ENCODE results near the gene RGSL1. TPM values are rescaled to one million over a fixed set of nuclear protein-coding genes. Genes with fewer than 3 reads are reported as not detected.

Gene RGSL1
- total and polyA plus RNA-seq, 4 donors: under 0.01 to 0.30 (median 0.11) TPM; not detected in 1

DNA sequence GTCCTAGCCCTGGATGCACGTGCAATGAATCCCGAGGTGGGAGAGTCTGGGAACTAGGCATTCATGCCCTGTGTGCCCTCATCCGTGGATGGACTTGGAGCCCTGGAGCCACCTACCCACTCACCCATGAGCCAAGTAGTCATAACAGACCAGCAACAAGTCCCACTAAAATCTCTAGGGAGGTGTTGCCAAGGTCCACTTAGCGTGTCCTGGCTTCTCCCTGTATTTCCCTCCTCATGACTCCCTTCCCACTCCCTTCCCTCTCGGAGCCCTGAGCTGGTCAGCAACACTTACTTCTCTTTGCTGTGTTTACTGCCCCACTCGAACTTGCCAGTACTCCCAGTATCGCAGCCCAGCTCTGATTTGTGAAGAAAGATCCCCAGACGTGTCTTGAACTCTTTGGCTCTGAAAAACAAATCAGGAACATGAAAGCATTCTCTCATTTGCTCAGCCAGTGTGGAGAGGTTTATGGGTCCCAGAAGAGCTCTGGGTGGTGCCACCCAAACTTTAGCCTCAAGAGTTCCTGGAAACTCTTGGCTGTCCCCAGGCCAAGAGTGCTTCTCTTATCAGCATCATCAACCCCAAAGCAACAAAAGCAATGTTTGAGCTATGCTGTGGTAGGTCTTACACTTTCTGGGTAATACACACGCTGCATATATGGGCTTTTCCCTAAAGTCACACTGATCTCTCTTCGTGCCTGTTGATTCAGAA lies 153.1 kb downstream of the RGSL1 start:
- peaks cover 51% of the 10 kb centered on the region for H3K4me1 ChIP-seq (ENCODE audit: control insufficient read depth, insufficient read depth, low read length)
- peak in 1 of 6 donors; percentile 15 for DNase-seq (ENCODE audit: low read depth in 4 of 6, low spot score in 6 of 6)
- peaks cover 22% of the 10 kb centered on the region for H3K36me3 ChIP-seq (ENCODE audit: control insufficient read depth, insufficient read depth, low read length)
- H3K27me3 ChIP-seq (ENCODE audit: control insufficient read depth, insufficient read depth, low read length): no peaks in the 10 kb centered on the region
- 55% methylated on average over 6 of the region's 10 CpGs for WGBS (ENCODE audit: insufficient coverage)
- no peaks in the 10 kb centered on the region for H3K9me3 ChIP-seq (ENCODE audit: control insufficient read depth, insufficient read depth, low read length)
- peak overlapping the region; percentile 70 for H3K4me3 ChIP-seq (ENCODE audit: low read depth, low read length)
- H3K27ac ChIP-seq (ENCODE audit: low read depth, low read length): peak overlapping the region; percentile 38

DNA sequence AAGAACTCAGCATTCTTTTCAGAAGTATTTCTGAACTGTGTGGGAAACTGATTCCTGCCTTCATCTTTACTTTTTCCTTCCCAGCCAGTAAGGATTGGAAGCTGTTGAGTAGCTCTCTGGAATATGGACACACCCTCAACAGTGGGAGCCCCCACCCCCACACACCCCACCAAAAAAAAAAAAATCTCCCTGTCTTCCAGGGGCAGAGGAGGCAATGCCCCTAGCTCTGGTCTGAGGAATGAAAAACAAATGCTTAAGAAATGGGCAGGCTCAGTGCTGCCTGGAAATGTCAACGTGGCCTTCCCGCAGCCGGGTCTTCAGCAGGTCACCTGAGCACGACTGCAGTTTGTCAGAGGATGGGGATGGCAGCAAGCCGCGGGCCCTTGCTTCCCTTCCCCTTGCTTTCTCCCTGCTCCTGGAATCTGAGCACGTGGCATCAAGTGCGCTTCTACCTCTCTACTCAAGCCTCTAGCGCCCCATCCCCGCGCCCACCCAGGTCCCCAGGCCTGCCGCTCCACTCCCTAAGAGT lies 153.8 kb downstream of the RGSL1 start:
- no peak overlapping the region for H3K27ac ChIP-seq (ENCODE audit: low read depth, low read length)
- no peaks in the 10 kb centered on the region for H3K9me3 ChIP-seq (ENCODE audit: control insufficient read depth, insufficient read depth, low read length)
- peaks cover 51% of the 10 kb centered on the region for H3K4me1 ChIP-seq (ENCODE audit: control insufficient read depth, insufficient read depth, low read length)
- 0% methylated on average over 11 of the region's 12 CpGs for WGBS (ENCODE audit: insufficient coverage)
- no peak for DNase-seq (ENCODE audit: low read depth in 4 of 6, low spot score in 6 of 6)
- peak overlapping the region; percentile 70 for H3K4me3 ChIP-seq (ENCODE audit: low read depth, low read length)
- no peaks in the 10 kb centered on the region for H3K27me3 ChIP-seq (ENCODE audit: control insufficient read depth, insufficient read depth, low read length)
- peaks cover 22% of the 10 kb centered on the region for H3K36me3 ChIP-seq (ENCODE audit: control insufficient read depth, insufficient read depth, low read length)

DNA sequence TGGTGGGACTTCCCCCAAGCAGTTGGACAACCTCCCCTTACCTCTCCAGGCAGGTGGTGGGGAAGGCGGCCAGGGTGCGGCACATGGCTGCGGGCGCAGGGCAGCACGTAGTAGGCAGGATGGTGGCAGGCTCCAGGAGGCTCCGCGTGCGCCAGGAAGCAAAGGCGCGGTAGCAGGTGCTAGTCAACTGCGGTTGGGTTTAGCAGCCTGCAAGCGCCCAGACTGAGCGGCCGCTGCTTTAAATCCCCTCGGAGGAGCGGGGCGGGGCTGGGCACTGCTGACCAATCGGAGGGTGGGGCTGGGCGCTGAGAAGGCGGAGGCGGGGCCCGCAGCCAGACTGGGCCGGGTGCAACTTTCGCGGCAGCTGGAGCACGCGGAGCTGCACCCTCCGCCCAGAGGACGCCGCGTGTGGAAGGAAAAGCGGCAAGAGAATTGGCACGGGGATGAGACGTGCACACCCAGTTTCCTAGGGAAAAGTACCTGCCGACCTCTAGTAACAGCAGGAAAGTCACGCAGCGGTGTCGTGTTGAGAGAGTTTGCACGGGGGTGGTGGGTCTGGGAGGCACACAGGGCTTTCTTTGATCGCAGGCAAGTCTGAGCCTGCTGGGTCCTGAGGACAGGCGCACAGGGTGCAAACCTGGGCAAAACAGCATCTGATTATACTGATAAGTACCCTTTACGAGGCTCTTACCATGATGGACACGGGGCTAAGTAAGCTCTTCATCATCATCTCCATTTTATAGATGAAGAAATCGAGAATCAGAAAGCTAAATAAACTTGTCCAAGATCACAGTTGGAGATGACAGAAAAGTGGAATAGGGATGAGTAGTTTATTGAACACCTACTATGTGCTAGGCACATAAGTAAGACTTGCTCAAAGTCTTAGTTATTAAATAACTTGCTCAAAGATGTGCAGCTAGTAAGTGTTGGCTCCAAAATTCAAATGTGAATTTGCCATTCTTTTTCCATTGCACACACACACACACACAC lies 154.5 kb downstream of the RGSL1 start, which contains the start of gene RGS16:
RGS16 (minus strand) TSS at position 215 of the 990 bp plus-strand sequence; CDS start at position 85, 130 bp downstream.
- WGBS (ENCODE audit: insufficient coverage): under 1% methylated on average over 40 of the region's 44 CpGs
- H3K36me3 ChIP-seq (ENCODE audit: control insufficient read depth, insufficient read depth, low read length): peaks cover 16% of the 10 kb centered on the region
- H3K4me1 ChIP-seq (ENCODE audit: control insufficient read depth, insufficient read depth, low read length): peaks cover 46% of the 10 kb centered on the region
- peak in 3 of 6 donors; percentile 78 to 94 (median 94) for DNase-seq (ENCODE audit: low read depth in 4 of 6, low spot score in 6 of 6)
- H3K27me3 ChIP-seq (ENCODE audit: control insufficient read depth, insufficient read depth, low read length): no peaks in the 10 kb centered on the region
- H3K9me3 ChIP-seq (ENCODE audit: control insufficient read depth, insufficient read depth, low read length): no peaks in the 10 kb centered on the region
- H3K4me3 ChIP-seq (ENCODE audit: low read depth, low read length): peak within 1 kb of the TSS; percentile 70
- H3K27ac ChIP-seq (ENCODE audit: low read depth, low read length): no peak within 1 kb of the TSS

DNA sequence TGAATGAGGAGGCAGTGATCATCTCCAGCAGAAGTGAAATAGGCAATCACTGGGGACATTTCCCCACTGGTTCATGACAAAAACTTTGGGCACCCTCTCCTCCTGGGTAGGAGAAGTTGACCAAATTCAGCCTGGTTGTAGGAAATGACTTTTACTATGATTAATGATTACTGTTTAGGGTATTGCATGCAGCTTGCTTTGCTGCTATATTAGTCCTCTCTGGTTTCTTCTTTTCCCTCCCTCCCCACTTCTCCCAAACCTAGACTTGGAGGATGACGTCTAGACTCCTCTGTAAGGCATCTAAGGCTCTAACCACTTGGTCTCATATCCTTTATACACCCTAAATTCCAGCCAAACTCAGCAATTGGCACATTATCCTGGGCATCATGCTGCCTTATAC lies 157.6 kb downstream of the RGSL1 start:
- no peaks in the 10 kb centered on the region for H3K27me3 ChIP-seq (ENCODE audit: control insufficient read depth, insufficient read depth, low read length)
- no peak for DNase-seq (ENCODE audit: low read depth in 4 of 6, low spot score in 6 of 6)
- peaks cover 30% of the 10 kb centered on the region for H3K4me1 ChIP-seq (ENCODE audit: control insufficient read depth, insufficient read depth, low read length)
- H3K36me3 ChIP-seq (ENCODE audit: control insufficient read depth, insufficient read depth, low read length): no peaks in the 10 kb centered on the region
- no peak overlapping the region for H3K4me3 ChIP-seq (ENCODE audit: low read depth, low read length)
- no peak overlapping the region for H3K27ac ChIP-seq (ENCODE audit: low read depth, low read length)
- WGBS (ENCODE audit: insufficient coverage): 73% methylated on average over 1 of the region's 1 CpG
- H3K9me3 ChIP-seq (ENCODE audit: control insufficient read depth, insufficient read depth, low read length): no peaks in the 10 kb centered on the region

DNA sequence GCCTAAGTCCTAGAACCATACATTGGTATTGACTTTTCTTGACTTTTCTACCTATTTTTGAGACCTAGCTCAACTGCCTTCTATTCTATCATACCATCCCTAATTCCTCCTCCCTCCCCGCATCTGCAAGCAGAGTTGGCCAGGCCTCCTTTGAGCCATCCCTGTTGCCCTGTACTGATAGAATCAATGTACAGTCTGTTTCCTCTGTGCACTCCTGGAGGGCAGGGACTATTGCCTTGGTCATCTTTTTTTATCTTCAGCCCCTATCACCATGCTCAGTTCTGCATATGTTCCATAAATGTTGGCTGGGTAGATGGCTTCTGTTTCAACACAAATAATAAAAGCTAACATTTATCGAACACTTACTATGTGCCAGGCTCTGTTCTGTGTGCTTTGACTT lies 158.3 kb downstream of the RGSL1 start:
- no peak overlapping the region for H3K27ac ChIP-seq (ENCODE audit: low read depth, low read length)
- peaks cover 24% of the 10 kb centered on the region for H3K4me1 ChIP-seq (ENCODE audit: control insufficient read depth, insufficient read depth, low read length)
- no peak overlapping the region for H3K4me3 ChIP-seq (ENCODE audit: low read depth, low read length)
- no peaks in the 10 kb centered on the region for H3K36me3 ChIP-seq (ENCODE audit: control insufficient read depth, insufficient read depth, low read length)
- no peaks in the 10 kb centered on the region for H3K27me3 ChIP-seq (ENCODE audit: control insufficient read depth, insufficient read depth, low read length)
- DNase-seq (ENCODE audit: low read depth in 4 of 6, low spot score in 6 of 6): no peak
- no peaks in the 10 kb centered on the region for H3K9me3 ChIP-seq (ENCODE audit: control insufficient read depth, insufficient read depth, low read length)
- WGBS (ENCODE audit: insufficient coverage): no CpG with 5 or more reads among the region's 2 CpGs

DNA sequence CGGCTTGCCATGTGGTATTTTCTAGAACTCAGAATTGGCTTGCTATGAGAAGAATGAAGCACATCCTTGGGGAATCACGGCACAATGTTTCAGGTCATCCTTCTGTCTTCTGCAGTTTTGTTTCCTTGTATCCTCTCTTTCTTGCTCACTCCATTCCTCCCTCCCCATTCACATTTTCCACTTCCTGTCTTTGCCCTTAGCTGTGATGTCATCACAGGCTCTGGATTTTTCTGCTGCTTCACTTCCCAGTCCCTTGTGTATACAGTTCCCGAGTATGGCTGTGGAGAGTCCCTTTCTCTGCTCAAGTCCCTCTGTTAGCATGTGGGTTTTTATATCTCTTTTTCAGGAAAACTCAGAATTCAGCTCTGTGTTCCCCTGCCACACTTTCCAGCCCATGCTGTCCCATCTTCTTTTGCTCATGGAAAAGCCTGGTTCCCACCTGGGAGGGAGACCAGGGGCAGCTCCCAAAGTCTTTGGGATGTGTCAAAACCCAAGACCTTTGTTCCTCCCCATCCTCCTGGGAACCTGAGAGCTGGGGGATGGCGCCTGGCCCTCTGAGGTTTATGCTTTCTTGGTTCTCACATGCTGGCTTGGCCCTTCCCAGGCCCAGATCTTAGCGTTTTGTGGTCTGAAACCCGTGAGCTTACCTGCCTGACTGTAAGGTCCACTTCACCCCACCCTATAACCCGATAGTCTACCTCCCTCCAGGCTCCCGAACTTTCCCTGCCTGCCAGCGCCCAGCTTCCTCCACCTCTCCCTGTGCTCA lies 159.1 kb downstream of the RGSL1 start:
- peaks cover 20% of the 10 kb centered on the region for H3K4me1 ChIP-seq (ENCODE audit: control insufficient read depth, insufficient read depth, low read length)
- no peak for DNase-seq (ENCODE audit: low read depth in 4 of 6, low spot score in 6 of 6)
- no peaks in the 10 kb centered on the region for H3K27me3 ChIP-seq (ENCODE audit: control insufficient read depth, insufficient read depth, low read length)
- no peak overlapping the region for H3K4me3 ChIP-seq (ENCODE audit: low read depth, low read length)
- H3K27ac ChIP-seq (ENCODE audit: low read depth, low read length): no peak overlapping the region
- H3K9me3 ChIP-seq (ENCODE audit: control insufficient read depth, insufficient read depth, low read length): no peaks in the 10 kb centered on the region
- WGBS (ENCODE audit: insufficient coverage): 93% methylated on average over 8 of the region's 9 CpGs
- no peaks in the 10 kb centered on the region for H3K36me3 ChIP-seq (ENCODE audit: control insufficient read depth, insufficient read depth, low read length)

Small RNAs within 50 kb of the gene (small RNA-seq; reads per million reads assigned to genes)
- not detected for gene RF00017 (ENCODE audit: low replicate concordance)

Other genes with a start within 250 kb of the RGSL1 start
- 1,000 to 10,000 TPM in 1 of 2 donors, 100 to 1,000 TPM in 1; 862 to 1,089 TPM for gene GLUL, start 58.4 kb upstream of the RGSL1 start, total RNA-seq
- gene GLUL, start 58.4 kb upstream of the RGSL1 start, polyA plus RNA-seq (ENCODE audit: insufficient read length in 2 of 2): 100 to 1,000 TPM; 694 to 750 TPM
- not detected for gene TEDDM1, start 49.5 kb upstream of the RGSL1 start, total RNA-seq
- gene TEDDM1, start 49.5 kb upstream of the RGSL1 start, polyA plus RNA-seq (ENCODE audit: insufficient read length in 2 of 2): under 1 TPM in 1 of 2 donors, not detected in 1; 0.12 TPM
- 10 to 100 TPM; 10.4 to 18.3 TPM for gene RNASEL, start 139.1 kb downstream of the RGSL1 start, total RNA-seq
- gene RNASEL, start 139.1 kb downstream of the RGSL1 start, polyA plus RNA-seq (ENCODE audit: insufficient read length in 2 of 2): 1 to 10 TPM; 4.6 to 5.0 TPM
- 10 to 100 TPM in 1 of 2 donors, 1 to 10 TPM in 1; 7.4 to 13.1 TPM for gene RGS16, start 154.2 kb downstream of the RGSL1 start, total RNA-seq
- 10 to 100 TPM; 15.0 to 18.5 TPM for gene RGS16, start 154.2 kb downstream of the RGSL1 start, polyA plus RNA-seq (ENCODE audit: insufficient read length in 2 of 2)
- 1 to 10 TPM; 6.8 to 8.2 TPM for gene RGS8, start 234.4 kb downstream of the RGSL1 start, total RNA-seq
- 1 to 10 TPM; 8.2 to 9.4 TPM for gene RGS8, start 234.4 kb downstream of the RGSL1 start, polyA plus RNA-seq (ENCODE audit: insufficient read length in 2 of 2)

Data from spinal cord (tissue), 10 donors.